GM21390 (cell line): ENCODE data around the gene GABARAPL1.
"Not testable (repeated sequence)": the region's sequence is repeated elsewhere in the genome, so short reads cannot be mapped to it uniquely, and the experiment has no call there.

ENCODE experiments used
- ATAC-seq: cut with Tn5 transposase; IDR thresholded peaks from one replicate; pipeline ENCODE4 v1.9.1; 2021; ENCODE audit not compliant: unreplicated experiment

The GABARAPL1 gene

DNA sequence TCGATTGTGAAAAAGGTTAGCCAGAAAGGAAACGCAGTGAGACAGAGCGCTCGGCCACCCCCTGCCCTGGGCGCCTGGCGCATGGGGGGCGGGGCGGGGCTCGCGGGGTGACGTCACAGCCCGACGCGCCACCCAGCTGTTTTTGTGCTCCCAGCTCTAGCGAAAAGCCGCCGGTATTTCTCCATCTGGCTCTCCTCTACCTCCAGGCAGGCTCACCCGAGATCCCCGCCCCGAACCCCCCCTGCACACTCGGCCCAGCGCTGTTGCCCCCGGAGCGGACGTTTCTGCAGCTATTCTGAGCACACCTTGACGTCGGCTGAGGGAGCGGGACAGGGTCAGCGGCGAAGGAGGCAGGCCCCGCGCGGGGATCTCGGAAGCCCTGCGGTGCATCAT lies at the start of gene GABARAPL1:
Gene GABARAPL1 (plus strand): TSS at position 139 of the 393 bp plus-strand sequence. CDS start 253 bp downstream, at position 392.
- peak; percentile 65 for ATAC-seq

DNA sequence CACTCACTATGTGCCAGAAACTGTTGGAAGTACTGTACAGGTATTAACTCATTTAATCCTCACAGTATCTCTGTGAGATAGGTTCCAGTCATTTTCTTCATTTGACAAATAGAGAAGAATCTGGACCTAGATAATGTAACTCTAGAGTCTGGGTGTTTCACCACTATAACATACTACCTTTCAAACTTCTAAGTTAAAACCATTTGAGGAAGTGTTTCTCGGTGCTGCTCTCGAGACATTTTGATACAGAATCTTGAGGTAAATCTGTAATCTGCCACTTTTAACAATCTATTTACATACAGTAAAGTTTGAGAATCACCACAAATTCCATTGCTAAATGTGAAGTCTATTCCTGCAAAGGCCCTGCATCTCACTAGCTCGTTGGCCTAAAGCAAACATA lies 49.6 kb upstream of the GABARAPL1 start:
- ATAC-seq = no peak

DNA sequence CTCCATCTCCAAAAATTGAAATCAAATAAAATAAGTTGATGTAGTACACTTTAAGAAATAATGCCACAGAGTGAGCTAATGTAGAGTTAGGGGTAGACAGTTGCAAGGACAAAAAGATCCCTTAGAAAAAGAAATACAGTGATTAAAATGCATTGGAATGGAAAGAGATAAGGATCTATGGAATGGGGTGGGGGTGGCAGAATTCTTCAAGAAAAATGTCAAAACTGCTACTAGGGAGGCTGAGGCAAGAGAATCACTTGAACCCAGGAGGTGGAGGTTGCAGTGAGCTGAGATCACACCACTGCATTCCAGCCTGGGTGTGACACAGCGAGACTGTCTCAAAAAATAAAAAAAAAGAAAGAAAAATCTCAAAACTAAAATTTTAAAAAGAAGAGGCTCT lies 47.3 kb upstream of the GABARAPL1 start:
- no peak for ATAC-seq

DNA sequence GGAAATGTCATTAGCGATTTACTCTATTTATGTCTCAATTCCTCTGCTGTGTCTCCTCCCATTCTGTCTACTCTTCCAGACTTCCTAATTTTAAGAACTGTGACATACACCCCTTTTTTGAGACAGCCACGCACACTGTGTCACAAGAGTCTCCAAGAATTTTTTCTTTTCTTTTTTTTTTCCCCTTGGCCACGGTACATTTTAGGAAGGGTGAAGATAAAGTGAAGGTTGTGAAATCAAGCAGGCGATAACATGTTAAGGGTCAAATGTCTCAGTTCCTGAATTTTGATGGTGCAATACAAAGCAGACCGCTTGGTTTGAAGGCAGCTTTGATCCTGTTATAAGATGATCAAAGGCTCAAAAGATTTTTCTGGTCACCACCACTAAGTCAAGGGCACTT lies 45.1 kb upstream of the GABARAPL1 start:
- ATAC-seq = no peak

DNA sequence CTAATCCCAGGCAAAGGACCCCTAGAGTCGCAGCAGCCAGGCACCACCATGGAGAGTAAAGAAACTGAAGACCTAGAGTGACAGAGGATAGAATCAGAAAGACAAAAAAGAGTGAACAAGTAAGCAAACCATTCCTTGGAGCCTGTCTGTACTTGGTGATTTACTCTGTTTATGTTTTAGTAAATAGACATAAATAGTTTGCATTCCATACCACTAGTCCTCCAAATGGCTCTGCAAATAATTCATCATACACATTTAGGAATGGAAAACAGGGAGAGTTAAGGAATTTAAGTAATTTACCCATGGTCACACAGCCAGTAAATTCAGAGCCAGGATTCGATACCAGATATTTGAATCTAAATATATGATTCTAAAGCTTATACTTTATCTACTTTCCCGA lies 43.6 kb upstream of the GABARAPL1 start:
- no peak for ATAC-seq

DNA sequence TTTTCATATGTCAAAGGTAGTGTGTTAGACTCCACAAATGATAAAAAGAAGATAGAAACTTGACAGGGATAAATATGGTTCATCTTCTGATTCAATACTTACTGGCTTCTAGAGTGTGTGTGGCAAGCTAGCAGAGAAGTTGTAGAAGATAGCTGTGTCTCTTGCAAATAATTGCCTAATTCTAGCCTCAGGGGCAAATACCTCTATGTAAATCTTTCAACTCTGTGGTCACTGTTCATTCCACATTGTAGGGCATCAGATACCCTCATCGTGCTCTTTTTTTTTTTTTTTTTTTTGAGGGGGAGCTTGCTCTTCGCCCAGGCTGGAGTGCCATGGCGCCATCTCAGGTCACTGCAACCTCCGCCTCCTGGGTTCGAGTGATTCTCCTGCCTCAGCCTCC lies 42.5 kb upstream of the GABARAPL1 start:
- ATAC-seq = no peak

DNA sequence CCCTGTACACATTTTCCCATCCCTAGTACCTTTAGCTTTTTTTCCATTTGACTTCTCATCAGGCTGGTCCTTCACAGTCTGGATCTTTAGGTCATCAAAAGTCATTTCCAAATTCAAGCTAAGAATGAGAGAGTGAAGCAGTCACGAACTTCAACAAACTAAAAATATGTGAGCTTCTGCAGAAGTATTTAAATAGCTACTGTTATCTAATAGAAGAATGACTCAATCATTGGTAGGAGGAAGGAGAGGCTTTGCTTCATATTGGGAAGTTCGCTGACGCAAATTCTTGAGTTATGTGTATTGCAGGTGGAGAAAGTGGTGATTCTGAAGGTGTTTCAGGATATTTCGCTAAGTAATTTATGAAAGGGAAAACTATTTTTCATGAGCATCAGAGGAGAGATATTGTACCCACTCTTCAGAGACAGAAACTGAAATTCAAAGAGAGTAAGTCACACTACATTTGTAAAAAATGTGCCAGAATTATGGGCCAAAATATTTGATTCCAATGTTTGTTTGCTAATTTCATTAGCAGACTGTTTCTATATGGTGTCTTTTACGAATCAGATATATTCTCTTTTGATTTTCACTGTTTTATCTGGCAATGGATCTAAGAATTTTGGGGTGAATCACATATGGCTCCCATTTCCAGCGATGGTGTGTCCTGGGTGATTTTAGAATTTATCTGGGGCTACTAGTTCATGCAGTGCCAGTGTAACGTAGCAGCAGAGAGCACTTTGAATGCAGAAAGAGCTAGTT lies 40.5 kb upstream of the GABARAPL1 start, which contains the start of gene OLR1:
Gene OLR1 (minus strand): TSS at position 160 of the 756 bp plus-strand sequence. CDS start 55 bp downstream, at position 105.
- no peak for ATAC-seq

DNA sequence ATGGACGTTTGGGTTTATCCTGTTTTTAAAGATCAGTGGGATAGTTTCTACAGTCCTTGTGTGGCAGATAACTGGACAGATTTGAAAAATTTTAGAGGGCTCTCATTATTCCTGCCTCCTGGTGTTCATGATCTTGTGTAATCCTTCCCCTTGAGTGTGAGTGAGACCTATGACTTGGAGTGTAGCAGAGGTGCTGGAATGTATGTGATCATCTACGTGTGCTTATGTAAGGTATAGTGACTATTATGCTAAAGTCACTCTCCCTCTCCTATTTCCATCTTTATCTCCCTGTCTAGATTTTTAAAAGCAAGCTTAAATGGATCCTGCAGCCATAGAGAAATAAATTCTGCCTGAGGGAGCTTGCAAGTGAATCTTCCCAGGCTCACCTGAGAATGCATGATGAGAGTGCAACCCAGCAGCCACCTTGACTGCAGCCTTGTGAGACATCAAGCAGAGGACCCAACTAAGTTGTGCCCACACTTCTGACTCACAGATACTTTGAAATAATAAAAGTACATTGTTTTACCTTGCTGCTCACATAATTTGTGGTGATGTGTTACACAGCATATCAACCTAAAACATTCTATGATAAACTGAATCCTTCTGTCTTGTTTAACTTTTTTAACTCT lies 37.6 kb upstream of the GABARAPL1 start:
- ATAC-seq = no peak

DNA sequence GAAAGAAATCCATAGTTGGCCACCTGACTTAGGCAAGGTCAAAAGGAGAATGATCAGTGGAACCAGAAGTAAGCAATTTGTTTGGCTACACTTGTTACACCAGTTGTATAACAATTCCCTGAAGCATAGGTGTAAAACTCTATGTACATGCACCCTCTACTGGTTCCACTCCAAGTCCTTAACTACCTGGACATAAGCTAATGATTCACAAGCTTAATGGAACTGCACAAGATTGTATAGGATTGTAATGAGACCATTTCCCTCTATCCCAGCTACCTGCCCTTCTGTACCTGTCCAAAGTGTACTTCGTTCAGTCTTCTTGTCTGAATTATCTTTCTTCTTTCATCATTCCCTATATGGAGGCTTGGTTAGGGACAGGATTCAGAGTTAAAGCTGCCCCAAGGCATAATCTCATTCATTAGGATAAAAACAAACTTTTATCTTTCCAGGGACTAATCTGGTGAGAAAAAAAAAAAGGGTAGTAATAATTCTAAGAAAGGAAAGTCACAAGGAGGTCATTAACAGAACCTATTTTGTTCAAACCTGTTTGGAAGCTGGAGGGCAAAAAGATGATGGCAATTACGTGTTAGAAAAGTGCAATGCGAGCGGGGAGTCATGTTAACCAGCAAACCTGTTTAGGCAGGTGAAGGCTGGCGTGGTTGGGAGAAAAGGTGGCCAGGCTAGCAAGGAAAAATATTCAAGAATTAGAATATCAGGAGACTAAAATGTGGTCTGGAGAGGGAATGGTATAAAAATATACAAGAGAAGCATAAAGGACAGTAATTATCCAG lies 36.6 kb upstream of the GABARAPL1 start:
- ATAC-seq = no peak

DNA sequence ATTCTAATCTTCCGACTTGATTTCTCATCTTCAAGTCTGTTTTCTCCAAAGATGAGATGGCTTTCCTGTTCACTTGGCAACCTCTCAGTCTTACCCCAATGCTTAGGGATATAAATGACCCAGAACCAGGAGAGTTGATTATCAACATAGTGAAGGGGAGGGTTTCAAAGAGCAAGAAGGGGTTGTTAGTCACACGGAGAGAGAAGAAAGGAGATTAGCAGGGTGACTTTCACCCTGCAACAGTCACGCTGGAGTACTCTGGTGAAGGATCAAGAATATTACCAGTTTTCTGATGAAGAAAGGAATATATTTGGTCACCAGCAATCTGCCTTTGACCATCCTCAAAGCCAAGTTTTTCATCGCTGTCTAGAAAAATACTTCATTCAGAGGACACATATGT lies 33.9 kb upstream of the GABARAPL1 start, which contains the start of gene TMEM52B:
Gene TMEM52B (plus strand): TSS at position 212 of the 400 bp plus-strand sequence. CDS start 543 bp downstream, outside the sequence.
- ATAC-seq = no peak

DNA sequence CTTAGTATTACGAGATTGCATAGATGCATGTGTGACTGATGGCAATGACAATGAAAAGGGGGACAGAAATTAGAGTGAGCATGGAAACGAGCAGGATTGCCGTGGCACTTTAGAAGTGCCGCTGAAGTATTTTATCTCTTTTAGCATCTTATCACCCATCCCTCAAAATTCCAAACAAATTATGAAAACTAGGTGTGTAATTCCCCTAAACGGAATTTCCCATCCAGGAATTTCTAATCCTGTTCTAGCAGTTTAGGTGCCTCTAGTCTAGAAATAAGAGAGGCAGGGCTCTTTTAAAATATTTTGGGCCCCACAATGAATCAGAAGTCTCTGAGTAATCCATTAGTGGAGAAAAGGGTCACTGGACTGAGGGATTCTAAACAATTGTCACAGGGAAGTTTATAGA lies 32.9 kb upstream of the GABARAPL1 start:
- no peak for ATAC-seq

DNA sequence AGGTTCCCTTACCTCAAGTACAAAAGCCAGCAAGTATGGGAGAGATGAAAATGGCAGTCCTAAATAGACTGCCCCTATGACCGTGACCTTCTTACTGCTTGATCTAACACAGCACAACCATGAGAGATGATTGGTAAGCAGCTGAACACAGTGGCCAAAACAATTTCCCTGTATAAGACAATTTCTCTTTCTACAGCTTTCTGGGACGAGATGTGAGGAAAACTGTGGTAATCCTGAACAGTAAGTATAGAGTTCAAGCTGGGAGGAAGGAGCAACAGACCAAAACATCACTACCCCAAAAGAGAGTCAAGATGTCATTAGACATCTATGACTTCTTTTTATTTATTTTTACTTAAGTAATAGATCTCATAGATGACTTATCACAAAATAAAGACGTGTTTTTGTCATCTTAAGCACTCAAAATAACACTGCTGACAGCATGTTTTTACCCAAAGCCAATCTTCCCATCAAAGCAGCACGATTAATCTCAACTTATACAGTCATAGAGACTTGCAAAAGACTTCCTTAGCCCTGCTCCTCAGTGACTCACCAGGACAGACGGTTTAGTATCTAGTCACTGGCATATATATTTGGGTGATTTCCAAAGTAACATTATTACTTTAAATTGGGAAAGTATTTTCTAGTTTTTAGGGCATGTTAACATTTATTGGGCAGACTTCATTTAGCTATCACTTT lies 30.2 kb upstream of the GABARAPL1 start:
- ATAC-seq = no peak

DNA sequence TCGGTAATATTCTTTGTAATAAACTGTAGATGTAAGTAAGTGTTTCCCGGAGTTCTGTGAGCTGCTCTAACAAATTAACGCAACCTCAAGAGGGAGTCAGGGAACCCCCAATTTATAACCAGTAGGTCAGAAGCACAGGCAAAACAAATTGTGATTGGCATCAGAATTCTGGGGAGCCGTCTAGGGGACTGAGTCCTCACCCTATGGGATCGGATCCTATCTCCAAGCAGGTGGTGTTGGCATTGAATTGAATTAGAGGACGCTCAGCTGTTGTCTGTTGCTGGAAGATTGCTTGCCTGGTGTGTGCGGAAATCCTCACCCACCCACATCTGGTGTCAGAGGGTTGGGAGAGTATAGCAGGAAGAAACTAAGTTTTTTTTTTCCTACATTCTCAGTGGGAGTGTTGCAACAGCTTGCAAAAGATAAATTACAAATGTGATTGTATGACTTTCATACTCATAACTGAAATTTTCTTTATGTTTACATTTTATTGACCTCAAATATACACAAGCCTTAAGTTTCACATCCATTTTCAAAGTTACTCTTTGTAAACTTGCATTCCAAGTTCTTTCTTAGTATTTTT lies 28.3 kb upstream of the GABARAPL1 start:
- no peak for ATAC-seq

DNA sequence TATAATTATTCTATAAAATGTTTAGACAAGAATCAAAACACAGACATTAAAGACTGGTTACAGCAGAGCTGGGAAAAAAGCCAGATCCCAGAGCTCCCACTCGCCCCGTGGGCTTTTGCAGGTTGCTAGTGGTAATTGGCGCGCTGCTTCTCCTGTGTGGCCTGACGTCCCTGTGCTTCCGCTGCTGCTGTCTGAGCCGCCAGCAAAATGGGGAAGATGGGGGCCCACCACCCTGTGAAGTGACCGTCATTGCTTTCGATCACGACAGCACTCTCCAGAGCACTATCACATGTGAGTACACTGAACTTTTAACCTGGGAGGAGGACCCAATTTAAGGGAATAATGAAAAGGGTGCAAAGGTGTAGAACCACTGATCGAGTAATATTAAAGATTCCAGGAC lies 26.4 kb upstream of the GABARAPL1 start:
- no peak for ATAC-seq

DNA sequence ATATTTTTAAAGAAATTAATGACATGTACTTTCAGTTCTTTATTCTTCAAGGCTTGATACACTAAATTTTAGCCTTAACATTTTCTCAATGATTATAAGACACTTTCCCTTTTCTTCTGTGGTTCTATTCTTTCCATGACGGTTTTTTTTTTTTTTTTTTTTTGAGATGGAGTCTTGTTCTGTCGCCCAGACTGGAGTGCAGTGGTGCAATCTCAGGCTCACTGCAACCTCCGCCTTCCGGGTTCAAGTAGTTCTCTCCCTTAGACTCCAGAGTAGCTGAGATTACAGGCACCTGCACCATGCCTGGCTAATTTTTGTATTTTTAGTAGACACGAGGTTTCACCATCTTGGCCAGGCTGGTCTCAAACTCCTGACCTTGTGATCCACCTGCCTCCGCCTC lies 25.7 kb upstream of the GABARAPL1 start:
- not testable (repeated sequence) for ATAC-seq

DNA sequence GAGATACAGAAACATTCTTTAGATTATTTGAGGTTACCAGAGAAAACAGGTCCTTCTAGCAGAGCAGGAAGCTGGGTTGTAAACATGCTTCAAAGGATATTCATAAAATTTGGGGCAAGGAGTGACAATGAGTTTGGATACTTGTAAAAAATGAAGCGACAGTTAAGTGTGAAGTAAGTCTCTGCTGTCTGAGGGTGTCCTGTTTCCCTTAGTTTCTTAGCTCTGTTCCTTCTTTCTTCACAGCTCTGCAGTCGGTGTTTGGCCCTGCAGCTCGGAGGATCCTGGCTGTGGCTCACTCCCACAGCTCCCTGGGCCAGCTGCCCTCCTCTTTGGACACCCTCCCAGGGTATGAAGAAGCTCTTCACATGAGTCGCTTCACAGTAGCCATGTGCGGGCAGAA lies 23.0 kb upstream of the GABARAPL1 start:
- ATAC-seq = no peak

DNA sequence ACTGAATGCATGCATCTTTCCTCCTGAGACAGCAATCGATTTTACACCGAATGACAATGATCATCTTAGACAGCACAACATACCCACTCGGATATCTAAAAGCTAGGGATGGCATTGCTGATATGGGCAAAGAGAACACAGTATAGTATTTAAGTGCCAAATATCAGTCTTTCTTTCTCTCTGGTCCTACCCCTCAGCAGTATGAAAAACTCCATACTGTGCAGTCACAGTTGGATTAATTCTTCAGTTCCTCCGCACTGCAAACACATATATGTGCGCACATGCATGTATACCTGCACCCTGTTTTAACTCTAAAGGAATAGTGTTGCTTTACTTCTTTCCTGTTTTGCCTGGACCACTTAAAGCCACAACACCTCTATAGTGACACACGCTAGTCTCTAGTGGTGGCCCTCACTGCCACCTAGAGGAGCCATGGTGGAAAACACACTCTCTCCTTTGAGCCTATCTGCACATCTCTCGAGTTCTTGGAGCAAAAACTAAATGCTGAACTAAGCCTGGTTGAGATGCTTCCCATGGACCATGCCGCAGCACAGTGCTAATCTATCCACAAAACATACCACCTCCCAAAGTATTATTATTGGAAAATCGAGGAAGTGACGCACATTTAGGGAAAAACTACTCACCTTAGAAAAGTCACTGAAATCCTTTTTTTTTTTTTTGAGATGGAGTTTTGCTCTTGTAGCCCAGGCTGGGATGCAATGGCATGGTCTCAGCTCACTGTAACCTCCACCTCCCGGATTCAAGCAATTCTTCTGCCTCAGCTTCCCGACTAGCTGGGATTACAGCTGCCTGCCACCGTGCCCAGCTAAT lies 21.9 kb upstream of the GABARAPL1 start:
- peak; percentile 91 for ATAC-seq

DNA sequence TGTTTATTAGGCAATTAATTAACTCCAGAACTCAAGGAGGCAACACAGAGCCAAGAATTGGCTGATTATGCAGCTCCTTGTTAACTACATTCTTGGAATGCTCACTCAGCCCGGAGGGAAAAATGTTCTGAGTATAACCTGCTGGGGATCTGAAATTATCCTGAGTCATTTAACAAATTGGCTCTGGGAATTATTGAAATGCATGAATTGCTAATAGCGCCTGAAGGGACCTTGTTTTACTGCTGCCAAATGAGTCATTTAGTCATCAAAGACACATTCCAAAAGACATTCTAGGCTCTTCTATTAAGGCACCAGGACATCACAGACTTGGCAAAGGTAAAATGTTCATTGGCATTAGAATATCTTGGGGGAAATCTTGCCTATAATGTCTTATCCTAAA lies 20.8 kb upstream of the GABARAPL1 start:
- no peak for ATAC-seq

DNA sequence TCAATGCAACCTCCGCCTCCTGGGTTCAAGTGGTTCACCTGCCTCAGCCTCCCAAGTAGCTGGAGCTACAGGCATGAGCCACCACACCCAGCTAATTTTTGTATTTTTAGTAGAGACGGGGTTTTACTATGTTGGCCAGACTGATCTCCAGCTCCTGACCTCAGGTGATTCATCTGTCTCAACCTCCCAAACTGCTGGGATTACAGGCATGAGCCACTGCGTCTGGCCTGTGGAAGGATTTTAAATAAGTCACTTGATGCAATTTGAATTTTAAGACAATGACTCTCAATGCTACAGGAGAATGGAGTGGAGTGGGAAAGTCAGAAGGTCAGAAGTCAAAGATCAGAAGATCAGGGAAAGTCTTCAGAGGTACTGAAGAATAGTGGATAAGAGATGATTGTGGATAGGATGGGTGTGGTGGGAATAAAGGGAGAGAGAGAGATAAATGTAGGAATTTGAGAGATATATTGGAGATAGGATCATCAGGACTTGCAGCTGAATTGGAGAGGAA lies 18.5 kb upstream of the GABARAPL1 start:
- ATAC-seq = no peak

DNA sequence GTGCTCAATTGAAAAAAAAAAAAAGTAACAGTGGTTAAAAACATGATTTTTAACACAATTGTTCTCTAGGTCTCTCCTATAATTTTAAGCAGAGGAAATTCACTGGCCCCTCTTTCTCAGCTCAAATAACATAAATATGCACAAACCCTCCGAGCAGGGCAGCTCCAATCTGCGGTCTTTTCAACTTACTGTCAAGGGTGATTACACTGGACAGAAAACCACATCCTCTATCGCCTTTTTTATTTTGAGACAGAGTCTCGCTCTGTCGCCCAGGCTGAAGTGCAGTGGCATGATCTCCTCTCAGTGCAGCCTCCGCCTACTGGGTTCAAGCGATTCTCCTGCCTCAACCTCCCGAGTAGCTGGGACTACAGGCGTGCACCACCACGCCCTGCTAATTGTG lies 16.5 kb upstream of the GABARAPL1 start:
- ATAC-seq = peak; percentile 91
